ENCODE data around the gene NAV3. TPM values are rescaled to one million over a fixed set of nuclear protein-coding genes. Genes with fewer than 3 reads are reported as not detected.

Gene NAV3
- total and polyA plus RNA-seq, 2 donors (not counting 1 experiment from before 2014, with no cell fraction given) = not detected

DNA sequence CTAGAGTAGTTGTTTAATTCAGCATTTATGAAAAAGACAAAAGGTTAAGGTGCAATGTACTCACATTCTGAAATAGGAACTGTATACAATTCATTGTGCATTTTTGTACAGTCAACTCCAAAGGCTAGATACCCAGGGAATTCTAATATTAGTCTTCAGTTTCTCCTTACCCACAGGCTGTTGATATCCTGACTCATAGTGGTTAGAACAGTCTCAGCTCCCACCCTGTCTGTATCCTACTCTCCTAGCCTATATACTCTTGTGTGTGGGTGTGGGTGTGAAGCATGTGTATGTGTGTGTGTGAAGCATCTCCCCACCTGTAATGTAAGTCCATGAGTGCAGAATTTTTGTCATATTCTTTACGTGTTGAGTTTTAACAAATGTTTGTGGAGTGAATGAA, 229.5 kb downstream of the NAV3 start:
- Histone ChIP-seq H3K36me3 (replicated peaks in 1 of 2; ENCODE audit: control extremely low read depth in 1 of 2, control insufficient read depth in 1 of 2, extremely low read depth in 1 of 2, insufficient read depth in 2 of 2, low read length in 1 of 2) (no peaks in the 10 kb centered on the region), H3K9me3 (ENCODE audit: control extremely low read depth in 1 of 3, control insufficient read depth in 2 of 3, insufficient read depth in 1 of 3, low read length in 2 of 3) (no peaks in the 10 kb centered on the region), H3K4me1 (ENCODE audit: control insufficient read depth in 2 of 2, insufficient read depth in 2 of 2, low read length in 2 of 2) (no peaks in the 10 kb centered on the region), H3K79me2 (ENCODE audit: control insufficient read depth, insufficient read depth, low read length) (no peaks in the 10 kb centered on the region), H3K27me3 (replicated peaks in 1 of 4; ENCODE audit: control extremely low read depth in 1 of 4, control insufficient read depth in 3 of 4, insufficient read depth in 4 of 4, low read length in 3 of 4) (no peaks in the 10 kb centered on the region), H2AFZ (ENCODE audit: insufficient read depth, low read depth, low read length, poor library complexity, severe bottlenecking) (no peak overlapping the region), H3K27ac (ENCODE audit: low read length in 2 of 2) (no peak overlapping the region), H4K20me1 (ENCODE audit: control insufficient read depth, insufficient read depth, low read length, poor library complexity, severe bottlenecking) (no peaks in the 10 kb centered on the region), H3K4me3 (ENCODE audit: control extremely low read depth in 1 of 5, extremely low read depth in 1 of 5, insufficient read depth in 1 of 5, low read depth in 2 of 5, low read length in 4 of 5) (no peak overlapping the region), H3K4me2 (replicated peaks; ENCODE audit: low read depth, low read length, poor library complexity, severe bottlenecking) (no peak overlapping the region), H3K9ac (ENCODE audit: low read length) (no peak overlapping the region)
- no peak for DNase-seq
- ChIA-PET POLR2A (no interaction called here), CTCF (no interaction called here)
- WGBS (ENCODE audit: insufficient coverage) = no CpG with 5 or more reads among the region's 1 CpG
- Mint-ChIP-seq H3K27ac (no peak overlapping the region), H3K9me3 (ENCODE audit: insufficient read depth) (no peaks in the 10 kb centered on the region), H3K4me1 (no peaks in the 10 kb centered on the region), H3K4me3 (no peak overlapping the region), H3K27me3 (no peaks in the 10 kb centered on the region)
- intact Hi-C loops (cut with micrococcal nuclease) = no loop called here
- TF ChIP-seq, protein P1, sequence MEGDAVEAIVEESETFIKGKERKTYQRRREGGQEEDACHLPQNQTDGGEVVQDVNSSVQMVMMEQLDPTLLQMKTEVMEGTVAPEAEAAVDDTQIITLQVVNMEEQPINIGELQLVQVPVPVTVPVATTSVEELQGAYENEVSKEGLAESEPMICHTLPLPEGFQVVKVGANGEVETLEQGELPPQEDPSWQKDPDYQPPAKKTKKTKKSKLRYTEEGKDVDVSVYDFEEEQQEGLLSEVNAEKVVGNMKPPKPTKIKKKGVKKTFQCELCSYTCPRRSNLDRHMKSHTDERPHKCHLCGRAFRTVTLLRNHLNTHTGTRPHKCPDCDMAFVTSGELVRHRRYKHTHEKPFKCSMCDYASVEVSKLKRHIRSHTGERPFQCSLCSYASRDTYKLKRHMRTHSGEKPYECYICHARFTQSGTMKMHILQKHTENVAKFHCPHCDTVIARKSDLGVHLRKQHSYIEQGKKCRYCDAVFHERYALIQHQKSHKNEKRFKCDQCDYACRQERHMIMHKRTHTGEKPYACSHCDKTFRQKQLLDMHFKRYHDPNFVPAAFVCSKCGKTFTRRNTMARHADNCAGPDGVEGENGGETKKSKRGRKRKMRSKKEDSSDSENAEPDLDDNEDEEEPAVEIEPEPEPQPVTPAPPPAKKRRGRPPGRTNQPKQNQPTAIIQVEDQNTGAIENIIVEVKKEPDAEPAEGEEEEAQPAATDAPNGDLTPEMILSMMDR (IDR thresholded peaks at IDR 0.05) = no peak
- TF ChIP-seq EZH2 (IDR thresholded peaks at IDR 0.05; ENCODE audit: borderline replicate concordance, insufficient read depth, low read depth, low read length, poor library complexity, severe bottlenecking) = no peak
- no peak for ATAC-seq (ENCODE audit: low read depth)

GRCh38 chr12:78062786-78063185, 232.1 kb downstream of the NAV3 start:
- Histone ChIP-seq H2AFZ (ENCODE audit: insufficient read depth, low read depth, low read length, poor library complexity, severe bottlenecking) (no peak overlapping the region), H3K27ac (ENCODE audit: low read length in 2 of 2) (no peak overlapping the region), H3K9ac (ENCODE audit: low read length) (no peak overlapping the region), H3K4me3 (ENCODE audit: control extremely low read depth in 1 of 5, extremely low read depth in 1 of 5, insufficient read depth in 1 of 5, low read depth in 2 of 5, low read length in 4 of 5) (no peak overlapping the region), H4K20me1 (ENCODE audit: control insufficient read depth, insufficient read depth, low read length, poor library complexity, severe bottlenecking) (no peaks in the 10 kb centered on the region), H3K27me3 (replicated peaks in 1 of 4; ENCODE audit: control extremely low read depth in 1 of 4, control insufficient read depth in 3 of 4, insufficient read depth in 4 of 4, low read length in 3 of 4) (no peaks in the 10 kb centered on the region), H3K4me1 (ENCODE audit: control insufficient read depth in 2 of 2, insufficient read depth in 2 of 2, low read length in 2 of 2) (no peaks in the 10 kb centered on the region), H3K36me3 (replicated peaks in 1 of 2; ENCODE audit: control extremely low read depth in 1 of 2, control insufficient read depth in 1 of 2, extremely low read depth in 1 of 2, insufficient read depth in 2 of 2, low read length in 1 of 2) (no peaks in the 10 kb centered on the region), H3K9me3 (ENCODE audit: control extremely low read depth in 1 of 3, control insufficient read depth in 2 of 3, insufficient read depth in 1 of 3, low read length in 2 of 3) (no peaks in the 10 kb centered on the region), H3K79me2 (ENCODE audit: control insufficient read depth, insufficient read depth, low read length) (no peaks in the 10 kb centered on the region), H3K4me2 (replicated peaks; ENCODE audit: low read depth, low read length, poor library complexity, severe bottlenecking) (no peak overlapping the region)
- POLR2A ChIA-PET = no interaction called here
- Mint-ChIP-seq H3K27ac (no peak overlapping the region), H3K9me3 (ENCODE audit: insufficient read depth) (no peaks in the 10 kb centered on the region), H3K4me3 (no peak overlapping the region), H3K27me3 (no peaks in the 10 kb centered on the region), H3K4me1 (no peaks in the 10 kb centered on the region)
- intact Hi-C loops (cut with micrococcal nuclease) = no loop called here
- no peak for TF ChIP-seq EZH2 (IDR thresholded peaks at IDR 0.05; ENCODE audit: borderline replicate concordance, insufficient read depth, low read depth, low read length, poor library complexity, severe bottlenecking)
- TF ChIP-seq, protein P1 (IDR thresholded peaks at IDR 0.05) = no peak
- no peak for DNase-seq
- ATAC-seq (ENCODE audit: low read depth) = no peak
- CTCF ChIA-PET = no interaction called here
